ENCODE data around the gene SEPTIN10. TPM values are rescaled to one million over a fixed set of nuclear protein-coding genes. Genes with fewer than 3 reads are reported as not detected.

Gene SEPTIN10
- total and polyA plus RNA-seq, 7 donors, result 20.6 to 39.8 (median 32.3) TPM

- Histone ChIP-seq H3K27me3 (ENCODE audit: insufficient read depth in 3 of 3, low read length in 2 of 3) (no peaks in the 10 kb centered on the region), H3K27ac (no peak overlapping the region), H3K4me1 (no peaks in the 10 kb centered on the region), H3K4me3 (no peak overlapping the region), H3K36me3 (ENCODE audit: insufficient read depth in 1 of 2, low read depth in 1 of 2) (no peaks in the 10 kb centered on the region), H3K9me3 (no peaks in the 10 kb centered on the region)
- TF ChIP-seq CTCF (IDR thresholded peaks at IDR 0.05), result no peak
- DNase-seq, result no peak
- ATAC-seq, result no peak
- 89 to 98% (median 95%) methylated on average over 16 of the region's 16 CpGs for WGBS, 3 donors
- intact Hi-C loops (cut with DNase I), result no loop called here
These were observed 85.7 kb downstream of the SEPTIN10 start for GRCh38 chr2:109527846-109528705.

GRCh38 chr2:109527079-109527478 lies 86.7 kb downstream of the SEPTIN10 start:
- no peak for TF ChIP-seq CTCF (IDR thresholded peaks at IDR 0.05)
- no peak overlapping the region for H3K4me3 ChIP-seq
- ATAC-seq (no peak), DNase-seq (no peak)
- H3K36me3 ChIP-seq (ENCODE audit: insufficient read depth in 1 of 2, low read depth in 1 of 2), result no peaks in the 10 kb centered on the region
- WGBS, 3 donors, result 93 to 94% (median 93%) methylated on average over 6 of the region's 6 CpGs
- intact Hi-C loops (cut with DNase I), result no loop called here
- no peaks in the 10 kb centered on the region for H3K4me1 ChIP-seq
- no peaks in the 10 kb centered on the region for H3K27me3 ChIP-seq (ENCODE audit: insufficient read depth in 3 of 3, low read length in 2 of 3)
- H3K9me3 ChIP-seq, result no peaks in the 10 kb centered on the region
- H3K27ac ChIP-seq, result no peak overlapping the region

- Histone ChIP-seq H3K4me3 (no peak overlapping the region), H3K4me1 (peaks cover under 1% of the 10 kb centered on the region), H3K36me3 (ENCODE audit: insufficient read depth in 1 of 2, low read depth in 1 of 2) (no peaks in the 10 kb centered on the region), H3K9me3 (no peaks in the 10 kb centered on the region), H3K27ac (no peak overlapping the region), H3K27me3 (ENCODE audit: insufficient read depth in 3 of 3, low read length in 2 of 3) (no peaks in the 10 kb centered on the region)
- TF ChIP-seq CTCF (IDR thresholded peaks at IDR 0.05), result no peak
- 89 to 91% (median 90%) methylated on average over 11 of the region's 11 CpGs for WGBS, 3 donors
- intact Hi-C loops (cut with DNase I), result no loop called here
- ATAC-seq (no peak), DNase-seq (no peak)
These were observed 87.3 kb downstream of the SEPTIN10 start for GRCh38 chr2:109526442-109526970.

- no peak for TF ChIP-seq CTCF (IDR thresholded peaks at IDR 0.05)
- Histone ChIP-seq H3K4me1 (peaks cover 4% of the 10 kb centered on the region), H3K27ac (no peak overlapping the region), H3K9me3 (no peaks in the 10 kb centered on the region), H3K27me3 (ENCODE audit: insufficient read depth in 3 of 3, low read length in 2 of 3) (no peaks in the 10 kb centered on the region), H3K4me3 (no peak overlapping the region), H3K36me3 (ENCODE audit: insufficient read depth in 1 of 2, low read depth in 1 of 2) (no peaks in the 10 kb centered on the region)
- 74 to 80% (median 75%) methylated on average over 4 of the region's 4 CpGs for WGBS, 3 donors
- intact Hi-C loops (cut with DNase I), result no loop called here
- no peak for DNase-seq
- ATAC-seq, result no peak
These were observed 87.9 kb downstream of the SEPTIN10 start for GRCh38 chr2:109525836-109526235.
